NCI-H510A (cell line): ENCODE measurements around the gene ISY1.
"Not testable (repeated sequence)": the region's sequence is repeated elsewhere in the genome, so short reads cannot be mapped to it uniquely, and the experiment has no call there.

Experiments
- DNase-seq: peaks from one replicate; lab custom pipeline; 2025; lab: John Stamatoyannopoulos, UW

ISY1 gene

GRCh38 chr3:129160891-129161859, at the start of gene ISY1:
Gene ISY1, minus strand, starts transcription at chr3:129161063. Its CDS starts 88 bp downstream, at chr3:129160975.
- DNase-seq, result peak; percentile 61

DNA sequence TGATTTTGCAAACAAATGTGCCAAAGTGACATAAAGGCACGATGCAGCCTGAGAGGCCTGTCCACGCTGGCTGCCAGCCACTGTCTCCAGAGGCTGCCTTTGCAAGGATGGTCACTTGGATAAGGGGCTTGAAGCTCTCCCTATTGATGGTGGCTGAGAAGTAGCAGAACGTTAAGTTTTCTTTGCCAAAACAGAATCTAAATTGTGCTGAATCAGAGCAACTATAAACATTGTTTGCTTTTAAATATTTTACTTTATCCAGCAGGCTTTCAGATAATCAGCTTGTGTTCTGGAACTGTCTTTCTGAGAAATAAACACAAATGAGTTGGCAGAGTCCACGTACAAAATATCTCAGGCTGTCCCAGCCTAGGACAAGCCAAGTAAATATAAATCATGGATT, 46.6 kb upstream of the ISY1 start:
- DNase-seq, result no peak

DNA sequence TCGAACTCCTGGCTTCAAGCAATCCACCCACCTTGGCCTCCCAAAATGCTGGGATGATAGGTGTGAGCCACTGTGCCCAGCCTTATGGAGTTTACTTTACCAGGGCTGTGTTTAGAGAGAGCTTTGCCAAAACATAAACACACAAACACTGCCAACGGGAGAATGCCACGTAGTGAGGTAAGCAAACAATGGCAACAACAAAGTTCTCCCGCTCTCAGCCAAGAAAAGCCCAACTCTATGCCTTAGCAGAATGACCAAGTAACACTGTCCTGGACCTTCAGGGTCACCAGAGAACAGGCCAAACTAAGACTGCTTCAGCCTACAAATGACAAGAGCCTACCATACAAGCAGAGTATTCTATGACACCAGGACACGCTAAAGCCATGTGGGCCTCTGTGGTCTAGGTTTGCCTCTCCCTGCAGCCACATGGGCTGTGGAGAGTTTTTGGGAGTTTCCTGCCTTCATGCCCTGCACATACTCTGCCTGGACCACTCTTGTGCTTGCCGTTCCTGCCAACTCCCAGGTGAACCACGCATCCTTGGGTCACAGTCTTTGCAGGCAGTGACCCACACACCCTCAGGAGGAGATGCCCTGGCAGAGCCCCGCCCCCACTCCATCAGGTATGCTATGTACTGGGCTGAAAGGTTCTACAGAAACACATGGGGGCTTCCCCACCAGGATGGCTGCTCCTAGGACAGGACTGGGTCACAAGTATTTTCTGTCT, 44.4 kb upstream of the ISY1 start:
- no peak for DNase-seq

GRCh38 chr3:129204473-129204872, 43.6 kb upstream of the ISY1 start:
- no peak for DNase-seq

- DNase-seq, result no peak
Measured at GRCh38 chr3:129199366-129199765, 38.5 kb upstream of the ISY1 start.

- DNase-seq, result no peak
Measured at GRCh38 chr3:129197321-129197720, 36.5 kb upstream of the ISY1 start.

DNA sequence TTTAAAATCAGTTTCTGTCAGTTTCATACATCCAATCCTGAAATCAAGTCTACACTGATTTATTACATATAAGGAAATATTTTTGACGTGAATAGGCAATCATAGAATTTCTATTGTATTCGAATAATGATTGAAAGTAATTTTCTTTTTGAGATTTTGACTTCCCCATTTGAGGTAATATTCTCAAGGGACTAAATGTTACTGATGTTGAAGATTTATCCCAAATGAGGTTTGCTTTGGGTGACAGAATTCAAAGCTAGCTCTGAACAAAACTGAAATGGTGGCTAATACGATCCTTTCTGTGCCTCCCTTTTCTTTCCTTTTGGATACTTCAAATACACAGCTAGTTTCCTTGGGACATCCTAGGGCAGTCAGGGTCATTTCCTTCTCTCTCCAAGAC, 35.7 kb upstream of the ISY1 start:
- no peak for DNase-seq

GRCh38 chr3:129195731-129196256, 34.9 kb upstream of the ISY1 start:
- DNase-seq, result no peak

DNA sequence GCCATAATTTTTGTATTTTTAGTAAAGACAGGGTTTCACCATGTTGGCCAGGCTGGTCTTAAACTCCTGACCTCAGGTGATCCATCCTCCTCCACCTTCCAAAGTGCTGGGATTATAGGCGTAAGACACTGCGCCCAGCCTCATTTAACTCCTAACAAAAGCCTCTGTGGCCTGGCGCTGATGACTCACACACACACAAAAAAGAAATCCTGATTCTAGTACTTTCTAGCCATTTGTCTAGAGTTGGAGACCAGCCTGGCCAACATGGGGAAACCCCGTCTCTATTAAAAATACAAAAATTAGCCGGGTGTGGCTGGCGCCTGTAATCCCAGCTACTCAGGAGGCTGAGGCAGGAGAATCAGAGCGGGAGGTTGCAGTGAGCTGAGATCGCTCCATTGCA, 28.9 kb upstream of the ISY1 start:
- DNase-seq, result not testable (repeated sequence)

GRCh38 chr3:129187857-129188256, 27.0 kb upstream of the ISY1 start:
- DNase-seq, result no peak

GRCh38 chr3:129185783-129186182, 24.9 kb upstream of the ISY1 start:
- DNase-seq, result no peak

DNA sequence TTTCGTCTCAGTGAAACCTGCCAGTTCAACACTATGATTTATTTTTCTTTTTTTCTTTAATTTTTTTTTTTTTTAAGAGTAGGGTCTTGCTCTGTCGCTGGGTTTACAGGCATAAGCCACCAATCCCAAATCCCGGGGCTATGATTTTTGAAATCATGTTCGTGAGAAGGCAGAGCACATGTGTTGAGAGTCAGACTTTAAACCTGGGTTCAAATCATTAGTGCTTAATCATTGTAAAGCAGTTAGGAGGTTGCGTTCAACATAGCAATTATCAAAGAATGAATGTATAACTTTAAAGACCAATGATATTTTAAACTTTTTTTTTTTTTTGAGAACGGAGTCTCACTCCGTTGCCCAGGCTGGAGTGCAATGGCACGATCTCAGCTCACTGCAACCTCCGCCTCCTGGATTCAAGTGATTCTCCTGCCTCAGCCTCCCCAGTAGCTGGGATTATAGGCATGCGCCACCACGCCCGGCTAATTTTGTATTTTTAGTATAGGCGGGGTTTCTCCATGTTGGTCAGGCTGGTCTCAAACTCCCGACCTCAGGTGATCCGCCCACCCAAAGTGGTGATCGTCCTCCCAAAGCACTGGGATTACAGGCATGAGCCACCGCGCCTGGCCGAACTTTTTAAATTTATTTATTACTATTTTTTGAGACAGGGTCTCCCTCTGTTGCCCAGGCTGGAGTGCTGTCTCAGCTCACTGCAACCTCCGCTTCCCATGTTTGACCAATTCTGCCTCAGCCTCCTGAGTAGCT, 24.1 kb upstream of the ISY1 start:
- not testable (repeated sequence) for DNase-seq

GRCh38 chr3:129184396-129184657, 23.5 kb upstream of the ISY1 start:
- DNase-seq, result no peak

DNA sequence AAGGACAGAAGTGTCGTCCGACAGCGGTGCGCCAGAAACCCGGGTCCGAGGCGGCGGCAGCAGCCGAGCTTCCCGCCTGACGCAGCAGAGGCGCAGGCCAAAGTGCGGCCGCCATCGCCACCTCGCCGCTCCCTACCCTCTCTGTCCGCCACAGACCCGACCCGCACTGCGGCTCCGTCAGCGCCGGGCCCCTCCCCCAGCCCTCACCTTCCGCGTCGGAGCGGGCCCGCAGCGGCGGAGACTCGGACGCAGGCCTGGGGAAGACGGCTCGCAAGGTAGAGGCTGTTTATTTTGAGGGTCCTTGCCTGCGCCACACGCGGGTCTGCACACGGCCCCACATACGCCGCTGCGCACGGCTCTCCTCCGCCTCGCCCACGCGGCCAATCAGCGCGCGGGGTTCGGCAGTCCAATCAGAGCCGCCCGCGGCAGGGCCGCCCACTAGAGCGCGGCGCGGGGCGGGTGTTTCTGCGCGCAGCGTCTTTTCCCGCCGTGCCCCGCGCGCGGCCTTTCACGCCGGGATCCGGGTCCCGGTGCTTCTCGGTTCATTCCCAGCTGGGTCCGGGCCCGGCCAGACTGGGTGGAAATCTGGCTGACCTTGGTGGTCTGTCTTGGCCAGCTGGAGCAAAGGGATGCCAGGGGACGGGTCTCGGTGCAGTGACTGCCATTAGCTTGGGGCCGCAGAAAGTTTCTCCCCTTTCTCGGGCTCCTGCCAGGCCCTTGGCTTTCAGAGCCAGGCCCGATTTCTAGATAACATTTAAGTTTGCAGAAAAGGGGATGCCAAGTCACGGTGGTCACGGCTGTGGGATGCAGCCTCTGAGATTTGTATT, 22.9 kb upstream of the ISY1 start, which contains the start of gene CNBP:
TSS of gene CNBP (minus strand) at position 328 of the 827 bp plus-strand sequence. CDS start 12,139 bp downstream, outside the sequence.
- peak; percentile 86 for DNase-seq

DNA sequence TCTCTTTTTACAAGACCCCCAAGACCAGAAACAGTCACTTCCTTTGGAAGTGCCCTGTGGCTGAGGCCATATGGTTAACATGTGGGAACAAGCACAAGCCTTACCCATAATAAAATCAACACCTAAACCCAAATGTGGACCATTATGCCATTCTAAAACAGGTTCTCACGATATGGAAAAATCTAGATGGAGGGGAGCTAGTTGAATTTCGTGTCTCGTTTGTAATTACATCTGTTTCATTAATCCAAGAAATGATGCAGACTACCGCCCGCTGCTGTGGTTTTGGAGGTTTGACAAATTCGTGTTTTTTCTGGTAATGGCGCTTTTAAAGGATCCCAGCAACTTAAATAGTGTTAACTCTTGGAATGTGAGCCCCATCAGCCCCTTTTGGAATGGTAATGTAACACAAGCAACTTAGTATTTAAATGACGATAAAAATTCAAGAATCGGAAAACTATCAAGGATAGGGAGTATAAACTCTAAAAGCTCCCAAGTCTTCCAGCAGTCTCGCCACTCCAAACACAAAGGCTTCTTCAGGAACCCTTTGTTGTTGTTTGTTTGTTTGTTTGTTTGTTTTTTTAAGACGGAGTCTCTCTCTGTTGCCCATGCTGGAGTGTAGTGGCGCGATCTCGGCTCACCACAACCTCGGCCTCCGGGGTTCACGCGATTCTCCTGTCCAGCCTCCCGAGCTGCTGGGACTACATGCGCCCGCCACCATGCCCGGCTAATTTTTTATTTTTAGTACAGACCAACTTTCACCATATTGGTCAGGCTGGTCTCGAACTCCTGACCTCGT, 21.7 kb upstream of the ISY1 start:
- no peak for DNase-seq

DNA sequence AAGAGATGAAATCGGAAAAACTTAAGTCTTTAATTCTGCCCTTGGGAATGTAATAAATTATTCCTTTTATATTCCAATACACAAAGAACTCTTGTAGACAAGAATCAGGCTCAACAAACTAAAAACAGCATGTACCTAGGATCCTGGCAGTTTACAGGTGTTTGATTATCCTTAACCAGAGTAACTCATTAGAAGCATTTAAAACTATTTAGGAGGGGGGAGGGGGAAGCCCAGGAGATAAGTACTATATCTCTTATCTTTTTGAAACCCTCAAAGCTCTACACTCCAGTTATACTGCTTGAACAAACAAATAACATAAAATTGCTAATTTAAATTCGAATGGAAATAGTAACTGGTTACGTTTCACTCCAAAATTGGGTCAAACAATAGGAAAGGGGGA, 21.0 kb upstream of the ISY1 start:
- DNase-seq, result no peak

DNA sequence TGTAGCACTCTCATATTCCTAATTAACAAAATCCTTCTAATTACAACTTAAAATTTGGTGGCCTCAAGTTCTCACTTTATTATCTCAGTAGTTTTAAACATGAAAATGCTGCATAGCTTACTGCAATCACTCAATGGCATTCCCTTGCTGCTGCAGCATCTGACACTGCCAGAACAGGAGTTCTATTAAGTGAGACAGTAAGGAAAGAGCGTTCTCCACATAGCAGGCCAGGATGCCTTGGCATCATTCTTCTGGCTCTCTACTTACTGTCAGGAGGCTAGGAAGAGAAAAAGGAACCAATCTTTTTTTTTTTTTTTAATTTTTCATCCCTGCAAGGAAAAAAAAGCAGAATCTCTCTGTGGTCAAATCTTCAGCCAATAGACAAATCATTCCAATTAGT, 19.6 kb upstream of the ISY1 start:
- DNase-seq, result no peak

DNA sequence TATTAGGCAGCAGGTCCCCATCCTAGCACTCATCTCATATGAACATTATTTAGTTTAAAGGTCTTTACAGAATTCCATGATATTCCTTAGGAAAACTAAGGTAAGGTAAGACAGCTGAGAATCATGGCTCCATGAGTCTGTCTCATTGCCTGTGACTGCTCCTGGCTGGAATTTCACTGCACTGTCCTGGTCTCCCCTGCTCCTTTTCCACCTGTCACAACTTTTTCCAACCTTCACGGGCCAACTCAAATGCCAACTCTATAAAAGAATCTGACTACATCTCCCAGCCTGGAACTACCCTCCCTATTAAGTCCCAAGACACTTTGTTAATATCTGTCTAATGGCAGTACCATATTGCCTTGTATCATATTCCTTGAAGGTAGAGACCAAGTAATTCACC, 15.2 kb upstream of the ISY1 start:
- DNase-seq, result no peak

- DNase-seq, result no peak
Measured at GRCh38 chr3:129173725-129174124, 12.9 kb upstream of the ISY1 start.

DNA sequence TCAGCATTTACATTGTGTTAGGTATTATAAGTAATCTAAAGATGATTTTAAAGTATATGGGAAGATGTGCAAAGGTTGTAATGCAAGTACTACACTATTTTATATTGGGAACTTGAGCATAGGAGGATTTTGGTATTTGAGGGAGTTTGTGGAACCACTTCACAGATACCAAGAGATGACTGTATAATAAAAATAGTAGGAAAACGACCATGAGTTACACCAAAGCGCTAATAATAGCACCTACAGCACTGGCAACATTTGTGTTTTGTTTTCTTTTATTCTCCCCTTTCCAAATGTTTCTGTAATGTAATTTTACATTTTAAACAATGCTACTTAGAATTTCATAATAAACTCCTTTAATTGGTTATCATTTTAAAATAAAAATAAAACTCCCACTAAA, 12.3 kb upstream of the ISY1 start:
- DNase-seq, result no peak
